ENCODE data around the gene ZBTB33.

The ZBTB33 gene, protein sequence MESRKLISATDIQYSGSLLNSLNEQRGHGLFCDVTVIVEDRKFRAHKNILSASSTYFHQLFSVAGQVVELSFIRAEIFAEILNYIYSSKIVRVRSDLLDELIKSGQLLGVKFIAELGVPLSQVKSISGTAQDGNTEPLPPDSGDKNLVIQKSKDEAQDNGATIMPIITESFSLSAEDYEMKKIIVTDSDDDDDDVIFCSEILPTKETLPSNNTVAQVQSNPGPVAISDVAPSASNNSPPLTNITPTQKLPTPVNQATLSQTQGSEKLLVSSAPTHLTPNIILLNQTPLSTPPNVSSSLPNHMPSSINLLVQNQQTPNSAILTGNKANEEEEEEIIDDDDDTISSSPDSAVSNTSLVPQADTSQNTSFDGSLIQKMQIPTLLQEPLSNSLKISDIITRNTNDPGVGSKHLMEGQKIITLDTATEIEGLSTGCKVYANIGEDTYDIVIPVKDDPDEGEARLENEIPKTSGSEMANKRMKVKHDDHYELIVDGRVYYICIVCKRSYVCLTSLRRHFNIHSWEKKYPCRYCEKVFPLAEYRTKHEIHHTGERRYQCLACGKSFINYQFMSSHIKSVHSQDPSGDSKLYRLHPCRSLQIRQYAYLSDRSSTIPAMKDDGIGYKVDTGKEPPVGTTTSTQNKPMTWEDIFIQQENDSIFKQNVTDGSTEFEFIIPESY

DNA sequence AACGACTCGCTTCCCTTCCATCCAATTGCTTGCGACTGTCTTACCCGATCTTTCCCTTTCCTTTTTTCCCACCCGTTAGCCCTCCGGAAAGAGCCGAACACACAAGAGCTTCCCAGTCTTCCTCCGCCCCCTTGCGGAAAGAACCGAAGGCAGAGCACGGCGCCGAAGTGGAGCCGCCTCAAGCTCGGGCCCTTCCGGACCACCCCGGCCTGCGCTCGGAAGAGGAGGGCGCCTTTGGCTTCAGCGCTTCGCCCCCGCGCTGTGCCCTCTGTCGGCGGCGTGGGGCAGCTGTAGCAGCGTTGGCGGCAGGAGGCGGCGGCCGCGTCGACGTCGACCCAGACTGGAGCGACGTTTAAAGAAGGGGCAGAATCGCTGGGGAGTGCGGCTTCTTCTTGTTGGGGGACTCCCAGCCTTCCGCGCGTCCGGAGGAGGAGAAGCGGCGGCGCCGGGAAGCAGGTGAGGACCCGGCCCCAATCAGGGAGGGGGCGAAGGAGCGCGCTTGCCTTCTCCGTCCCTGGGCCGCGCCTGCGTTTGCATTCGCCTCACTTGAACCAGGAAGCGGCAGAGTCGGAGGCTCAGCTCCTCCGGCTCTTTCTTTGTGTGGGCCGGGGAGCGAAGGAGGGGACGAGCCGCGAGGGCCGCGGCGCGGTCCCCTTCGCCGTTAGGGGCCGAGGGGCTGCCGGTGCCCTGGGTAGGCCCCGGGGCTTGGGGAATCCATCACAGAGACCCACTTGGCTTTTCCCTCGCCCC is at the start of gene ZBTB33:
Gene ZBTB33 (plus strand): TSS at position 291 of the 750 bp plus-strand sequence. CDS start 2,604 bp downstream, outside the sequence.
- peak; percentile 82 for DNase-seq

DNA sequence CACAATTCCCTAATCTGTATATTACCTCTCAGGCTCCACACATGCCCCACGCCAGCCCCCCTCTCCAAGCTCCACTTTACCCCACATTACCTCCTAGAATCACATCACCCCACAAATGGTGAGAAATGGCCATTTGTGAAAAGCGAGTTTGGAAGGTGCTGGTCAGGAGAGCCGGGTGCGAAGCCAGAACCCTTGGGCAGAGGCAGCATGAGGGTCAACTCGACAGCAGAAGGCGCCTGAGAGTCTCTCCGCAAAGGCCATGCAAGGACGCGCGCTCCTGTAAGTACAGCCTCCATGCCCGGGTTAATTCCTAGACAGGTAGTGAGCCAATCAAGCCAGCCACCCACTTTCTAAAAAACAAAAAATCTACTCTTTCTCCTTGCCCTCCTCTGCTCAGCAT is 49.8 kb upstream of the ZBTB33 start:
- DNase-seq = no peak

DNA sequence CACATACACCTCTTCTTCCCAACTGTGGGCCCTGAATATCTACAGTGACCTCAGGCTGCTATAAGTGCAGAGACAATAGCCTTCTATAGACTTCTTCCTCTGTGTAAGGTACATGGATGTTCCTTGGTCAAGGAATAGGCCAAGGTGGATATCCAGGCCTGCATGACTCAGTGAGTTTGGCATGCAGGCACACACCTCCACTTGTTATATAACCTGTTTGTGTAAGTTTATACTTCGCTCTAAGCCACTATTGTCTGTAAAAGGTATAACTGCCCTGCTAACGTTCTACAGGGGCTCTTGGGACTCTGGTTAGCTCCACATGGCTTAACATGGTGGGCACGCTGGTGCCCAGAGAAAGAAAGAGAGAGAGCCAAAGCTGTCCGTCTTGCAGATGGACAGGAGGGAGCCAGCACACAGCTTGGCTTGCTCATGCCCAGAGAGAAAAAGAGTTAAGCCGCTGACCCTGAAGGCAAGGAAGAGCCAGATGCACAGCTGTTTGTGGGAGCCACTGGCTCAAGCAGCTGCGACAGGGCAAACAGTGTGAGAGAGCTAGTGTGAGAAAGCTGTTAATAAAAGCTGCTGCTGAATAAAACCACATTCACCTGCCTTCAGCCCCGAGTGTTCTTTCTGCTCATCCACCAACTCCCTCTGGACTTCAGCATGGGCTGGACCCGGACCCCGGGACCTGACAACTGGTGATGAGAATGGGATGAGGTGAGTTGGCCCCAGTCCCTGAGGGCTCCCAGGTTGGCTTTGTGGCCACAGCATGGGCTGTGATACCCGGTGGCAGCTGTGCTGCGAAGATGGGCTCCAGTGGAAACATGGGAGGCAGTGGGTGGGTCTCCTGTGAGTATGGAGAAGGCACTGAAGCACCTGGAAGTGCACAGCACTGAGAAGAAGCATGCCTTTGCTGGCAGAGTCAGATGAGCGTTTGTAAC is 44.5 kb upstream of the ZBTB33 start:
- no peak for DNase-seq

DNA sequence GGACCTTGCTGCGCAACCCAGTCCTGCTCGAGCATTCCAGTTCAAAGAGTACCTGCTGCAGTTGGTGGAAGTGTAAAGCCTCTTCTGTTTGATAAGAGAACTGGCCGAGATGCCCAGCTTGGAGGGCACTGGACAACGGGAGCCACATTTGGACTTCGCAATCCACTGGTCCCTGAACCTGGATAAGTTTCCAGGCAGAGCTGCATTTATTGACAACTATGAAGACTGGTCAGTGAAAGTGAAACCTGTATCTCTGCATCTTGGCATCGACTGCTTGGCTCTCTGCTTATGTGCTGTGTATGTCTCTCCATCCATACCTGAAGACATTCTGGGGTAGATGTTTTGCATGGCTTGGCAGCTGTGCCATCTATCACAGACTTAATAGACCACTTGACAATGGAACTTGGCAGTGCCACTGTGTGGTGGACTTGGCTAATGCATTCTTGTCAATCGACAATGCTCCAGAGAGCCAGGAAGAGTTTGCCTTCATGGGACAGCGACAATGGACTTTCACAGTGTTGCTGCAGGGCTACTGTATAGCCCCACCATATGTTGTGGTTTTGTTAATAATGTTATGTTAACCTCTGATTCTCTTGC is 43.5 kb upstream of the ZBTB33 start:
- no peak for DNase-seq

DNA sequence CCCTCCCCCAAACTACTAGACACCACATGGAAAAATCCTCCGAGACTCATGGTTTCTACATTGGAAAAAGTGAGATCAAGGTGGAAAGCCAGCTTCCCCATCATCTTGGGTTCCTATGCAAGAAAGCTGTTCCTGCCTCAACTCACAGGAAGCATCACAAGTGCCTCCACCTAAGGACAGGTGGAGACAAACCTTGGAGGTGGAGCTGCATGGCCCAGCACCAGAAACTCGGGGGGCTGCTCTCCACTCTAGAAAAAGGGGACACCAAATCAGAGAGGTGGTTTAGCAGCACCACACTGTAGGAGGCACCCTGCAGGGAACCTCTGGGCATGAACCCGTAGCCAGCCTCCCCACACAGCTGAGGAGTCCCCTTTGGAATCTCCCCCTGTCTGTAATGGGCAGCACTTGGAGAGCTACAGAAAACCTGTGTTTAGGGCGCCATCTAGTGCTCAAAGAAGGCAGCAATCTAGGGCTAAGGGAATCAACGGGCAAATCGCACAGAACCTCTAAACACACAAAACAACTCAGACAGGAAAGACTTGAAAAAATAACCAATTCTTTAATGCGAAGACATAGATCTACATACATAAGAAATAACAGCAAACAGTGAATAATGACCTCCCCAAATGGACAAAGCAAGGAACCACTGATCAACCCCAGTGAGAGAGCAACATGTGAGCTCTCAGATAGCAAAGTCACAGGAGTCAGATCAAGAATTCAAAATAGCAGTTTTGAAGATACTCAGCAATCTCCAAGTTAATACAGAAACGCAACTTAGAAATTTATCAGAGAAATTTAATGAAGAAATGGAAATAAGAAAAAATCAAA is 37.0 kb upstream of the ZBTB33 start:
- peak; percentile 35 for DNase-seq

DNA sequence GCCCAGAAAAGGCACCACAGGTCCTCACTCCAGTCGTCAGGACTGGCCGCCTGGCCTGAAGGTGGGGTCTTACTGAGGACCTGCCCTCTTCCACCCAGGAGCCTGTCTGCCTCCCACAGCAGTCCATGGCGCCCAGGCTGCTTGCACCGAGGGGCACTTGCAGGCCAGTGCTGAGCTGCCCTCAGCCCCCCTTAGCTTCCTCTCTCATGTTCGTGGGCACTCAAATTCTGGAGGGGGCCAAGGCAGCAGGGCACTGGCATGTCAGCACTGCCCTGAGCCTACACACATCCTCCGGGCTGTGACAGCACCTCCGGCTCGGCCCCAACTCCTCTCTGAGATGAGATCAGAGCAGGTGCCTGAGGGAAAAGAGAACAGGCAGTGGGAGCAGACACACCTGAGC is 27.2 kb upstream of the ZBTB33 start:
- DNase-seq = no peak

DNA sequence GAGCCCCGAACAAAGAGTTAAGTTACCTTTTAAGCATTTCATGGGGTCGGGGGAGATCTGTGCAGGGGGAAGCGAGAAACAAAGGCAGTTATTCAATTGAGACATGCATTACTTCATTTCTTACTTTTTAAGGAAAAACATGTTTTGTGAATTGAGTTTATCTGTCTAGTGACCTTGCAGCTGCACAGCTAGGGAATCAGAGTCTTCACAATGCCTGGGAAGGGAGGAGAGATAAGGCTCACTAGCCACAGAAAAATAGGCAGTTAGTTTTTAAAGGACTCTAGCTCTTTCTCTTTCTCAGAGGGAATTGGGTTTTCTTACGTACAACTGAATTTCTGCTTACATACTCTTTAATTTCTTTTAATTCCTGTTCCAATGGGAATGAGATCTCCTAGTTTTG is 26.2 kb upstream of the ZBTB33 start:
- DNase-seq = no peak

DNA sequence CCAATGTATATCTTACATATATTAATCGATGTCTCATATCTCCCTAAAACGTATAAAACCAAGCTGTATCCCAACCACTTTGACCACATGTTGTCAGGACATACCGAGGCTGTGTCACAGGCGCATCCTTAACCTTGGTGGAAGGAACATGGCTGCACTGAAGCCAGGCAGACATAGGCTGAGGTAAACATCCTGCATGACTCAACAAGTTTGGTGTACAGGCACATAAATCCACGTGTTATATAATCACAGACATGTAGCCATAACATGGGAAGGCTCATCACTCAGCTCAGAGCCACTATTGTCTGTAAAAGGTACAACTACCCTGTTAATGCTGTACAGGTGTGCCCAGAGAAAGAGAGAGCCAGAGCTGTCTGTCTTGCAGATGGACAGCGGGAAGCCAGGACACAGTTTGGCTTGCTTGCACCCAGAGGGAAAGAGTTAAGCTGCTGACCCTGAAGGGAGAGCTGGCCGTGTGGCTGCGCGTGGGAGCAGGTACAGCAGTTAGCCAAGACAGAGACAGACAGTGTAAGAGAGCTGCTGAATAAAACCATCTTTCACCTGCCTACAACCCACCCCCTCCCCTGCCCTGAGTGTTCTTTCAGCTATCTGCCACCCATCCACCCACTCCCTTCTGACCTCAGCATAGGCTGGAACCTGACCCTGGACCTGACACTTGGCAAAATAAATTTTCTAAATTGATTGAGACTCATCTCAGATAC is 22.3 kb upstream of the ZBTB33 start:
- no peak for DNase-seq

DNA sequence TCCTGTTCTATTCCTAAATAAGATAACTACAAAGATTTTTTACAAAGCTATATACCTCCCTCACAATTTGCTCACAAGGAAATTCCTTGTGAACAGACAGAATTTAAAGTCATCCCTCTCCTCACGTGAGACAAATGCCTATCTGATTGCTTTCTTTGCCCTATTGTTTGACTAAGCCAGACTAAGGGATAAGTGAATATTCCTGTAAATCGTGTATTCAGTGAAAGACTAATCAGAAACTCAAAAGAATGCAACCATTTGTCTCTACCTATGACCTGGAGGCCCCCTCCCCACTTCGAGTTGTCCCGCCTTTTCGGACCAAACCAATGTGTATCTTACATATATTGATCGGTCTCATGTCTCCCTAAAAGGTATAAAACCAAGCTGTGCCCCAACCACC is 15.3 kb upstream of the ZBTB33 start:
- DNase-seq = no peak

DNA sequence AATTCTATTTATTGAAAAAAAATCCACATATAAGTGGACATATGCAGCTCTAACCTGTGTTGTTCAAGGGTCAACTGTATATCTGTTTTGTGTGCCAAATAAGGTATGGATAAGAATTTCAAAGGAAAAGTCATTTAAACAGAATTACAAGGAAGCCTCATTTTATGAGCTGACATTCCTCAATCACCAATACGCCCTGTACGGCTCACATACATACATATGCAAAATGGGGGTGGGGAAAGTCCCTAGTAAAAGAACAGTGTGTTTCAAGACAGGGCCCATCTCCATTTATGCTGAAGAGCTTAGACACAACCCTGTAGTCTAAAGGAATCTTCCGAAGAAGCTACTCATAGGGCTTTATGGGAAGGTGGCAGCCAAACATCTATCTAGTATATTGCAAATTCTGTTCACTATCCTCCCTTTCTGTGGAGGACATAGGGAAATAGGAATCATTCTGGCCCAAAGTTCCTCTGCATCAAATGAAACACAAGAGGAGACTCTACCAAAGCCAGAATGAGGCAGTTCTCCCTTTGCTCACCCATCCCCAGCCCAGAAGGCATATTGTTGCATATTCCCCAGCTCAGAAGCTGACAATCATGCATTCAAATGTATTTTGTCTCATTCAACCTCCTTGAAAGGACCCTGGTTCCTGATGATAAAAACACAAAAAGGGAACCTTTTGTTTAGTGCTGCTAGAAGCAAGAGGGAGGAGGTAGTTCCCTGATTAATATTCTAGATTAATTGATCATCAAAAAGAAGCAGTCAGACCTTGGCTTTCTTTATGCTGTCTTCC is 13.7 kb upstream of the ZBTB33 start:
- DNase-seq = no peak

DNA sequence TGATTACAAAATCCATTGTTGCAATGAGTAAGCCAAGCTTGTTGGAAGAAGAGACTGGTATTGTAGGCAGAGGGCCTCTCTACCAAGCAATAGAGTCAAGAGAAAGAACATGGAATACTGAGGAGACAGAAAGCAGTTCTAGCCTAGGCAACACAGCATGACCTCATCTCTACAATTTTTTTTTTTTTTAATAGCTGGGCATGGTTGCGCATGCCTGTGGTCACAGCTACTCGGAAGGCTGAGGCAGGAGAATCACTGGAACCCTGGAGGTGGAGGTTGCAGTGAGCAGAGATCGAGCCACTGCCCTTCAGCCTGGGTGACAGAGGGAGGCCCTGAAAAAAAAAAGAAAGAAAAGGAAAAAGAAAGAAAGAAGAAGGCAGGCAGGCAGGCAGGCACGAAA is 11.7 kb upstream of the ZBTB33 start:
- DNase-seq = no peak

DNA sequence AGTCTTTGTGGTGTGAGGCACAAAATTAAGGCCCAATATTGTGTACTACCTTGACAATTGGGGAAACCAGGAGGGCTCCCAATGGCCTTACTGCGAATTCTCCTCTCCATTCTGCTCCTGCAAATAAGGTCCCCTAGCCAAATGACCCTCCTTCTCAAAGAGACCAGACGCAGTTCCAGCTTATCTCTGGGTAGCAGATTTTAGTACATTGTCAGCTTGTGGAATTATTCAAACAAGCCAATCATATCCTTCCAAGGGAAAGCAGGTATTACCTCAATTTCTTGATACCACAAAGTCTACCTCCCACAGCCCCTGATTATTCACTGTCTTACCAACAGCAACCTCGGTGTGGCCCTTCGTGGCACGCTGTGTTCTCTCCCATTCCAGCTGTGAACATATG is 7.8 kb upstream of the ZBTB33 start:
- no peak for DNase-seq

DNA sequence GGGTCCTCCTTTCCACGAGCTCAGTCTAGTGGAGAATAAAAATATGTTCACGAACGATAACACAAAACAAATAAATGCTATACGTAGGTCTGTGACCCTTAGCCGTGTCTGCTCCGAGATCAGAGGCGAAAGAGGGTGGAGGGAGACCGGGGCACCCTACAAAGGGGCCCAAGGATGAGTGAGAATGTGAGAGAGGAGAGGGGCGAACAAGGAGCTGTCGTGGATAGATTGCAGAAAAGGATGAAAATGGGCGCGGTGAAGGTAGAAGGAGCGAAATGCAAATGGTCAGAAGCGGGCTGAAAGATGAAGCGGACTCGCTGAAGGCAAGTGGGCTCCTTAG is 6.2 kb upstream of the ZBTB33 start:
- no peak for DNase-seq

DNA sequence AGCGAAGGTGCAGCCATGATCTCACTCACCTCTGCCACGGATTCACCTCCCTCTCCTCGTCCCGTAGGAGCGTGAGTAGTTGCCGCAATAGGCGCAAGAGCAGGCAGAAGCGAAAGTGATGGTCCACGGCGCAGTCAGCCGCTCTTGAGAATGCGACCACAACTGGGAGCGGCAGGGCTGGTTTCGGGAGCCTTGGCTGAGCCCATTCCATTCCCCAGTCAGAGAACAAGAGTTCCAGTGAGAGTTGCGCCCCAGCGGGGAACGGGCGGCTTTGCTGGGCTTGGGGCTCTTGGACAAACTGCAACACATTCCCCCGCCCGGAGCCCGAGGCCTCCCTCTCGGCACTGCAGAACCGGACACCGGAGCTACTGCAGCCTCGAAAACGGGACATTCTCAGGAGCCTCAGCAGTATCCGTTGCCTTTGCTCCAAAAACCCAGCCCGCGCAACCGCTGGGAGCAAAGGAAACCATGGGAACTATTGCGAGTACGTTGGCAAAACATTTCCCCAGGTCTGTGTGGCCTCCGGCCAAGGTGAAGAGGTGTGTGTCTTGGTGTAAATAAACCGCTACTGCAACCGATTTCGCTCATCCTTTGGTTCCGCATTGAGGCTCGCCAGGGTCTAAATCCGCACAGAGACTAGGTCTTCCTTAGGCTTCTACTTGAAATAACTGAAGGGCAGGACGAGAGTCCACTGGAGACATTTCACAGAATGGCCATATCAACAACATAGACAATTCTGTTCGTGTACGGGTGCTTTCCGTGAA is 5.7 kb upstream of the ZBTB33 start:
- DNase-seq = peak; percentile 62

DNA sequence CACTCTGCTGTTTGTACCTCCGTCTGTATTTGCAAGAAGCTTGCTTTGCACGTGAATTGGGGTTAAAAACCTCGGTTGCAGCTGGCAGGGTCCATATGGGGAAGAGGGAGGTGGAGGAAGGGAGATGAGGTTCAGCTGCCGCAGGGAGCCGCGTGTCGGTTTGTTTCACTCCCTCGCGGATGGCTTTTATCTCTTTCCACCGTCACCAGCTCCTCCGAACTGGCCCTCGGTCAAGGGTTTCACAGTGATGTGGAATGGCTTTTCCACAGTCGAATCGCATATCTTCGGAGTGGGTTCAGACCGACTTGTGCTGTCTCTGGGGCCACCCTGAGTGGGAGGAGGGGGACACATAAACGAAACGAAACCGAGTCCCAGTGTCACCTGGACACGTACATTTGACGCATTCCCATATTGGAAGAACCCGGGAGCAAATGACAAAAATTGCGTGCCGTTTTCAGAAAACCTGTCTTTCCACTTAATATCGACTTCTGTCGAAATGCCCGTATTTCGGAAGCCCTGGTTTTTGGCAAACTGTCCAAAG is 929 bp downstream of the ZBTB33 start:
- DNase-seq = peak; percentile 28

DNA sequence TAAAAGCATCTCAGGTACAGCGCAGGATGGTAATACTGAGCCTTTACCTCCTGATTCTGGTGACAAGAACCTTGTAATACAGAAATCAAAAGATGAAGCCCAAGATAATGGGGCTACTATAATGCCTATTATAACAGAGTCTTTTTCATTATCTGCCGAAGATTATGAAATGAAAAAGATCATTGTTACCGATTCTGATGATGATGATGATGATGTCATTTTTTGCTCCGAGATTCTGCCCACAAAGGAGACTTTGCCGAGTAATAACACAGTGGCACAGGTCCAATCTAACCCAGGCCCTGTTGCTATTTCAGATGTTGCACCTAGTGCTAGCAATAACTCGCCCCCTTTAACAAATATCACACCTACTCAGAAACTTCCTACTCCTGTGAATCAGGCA is 3.2 kb downstream of the ZBTB33 start:
- DNase-seq = no peak

DNA sequence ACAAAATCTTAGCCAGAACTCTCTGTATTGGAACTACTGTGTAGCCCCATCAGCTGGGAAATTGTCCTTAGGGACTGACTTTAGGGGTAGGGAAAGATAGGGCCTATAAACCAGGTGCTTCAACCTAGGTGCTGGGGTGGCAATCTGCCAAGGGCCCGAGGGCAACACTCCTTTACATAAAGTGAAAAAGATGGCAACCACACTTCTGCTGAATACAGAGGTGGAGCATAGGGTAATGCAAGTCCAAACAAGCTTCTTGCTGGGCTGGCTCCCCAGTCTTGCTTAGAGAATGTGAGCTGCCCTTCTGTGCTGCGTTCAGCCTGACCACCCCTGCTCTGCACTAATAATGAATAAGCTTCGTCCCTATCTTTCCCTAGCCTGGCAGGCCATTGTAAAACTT is 9.8 kb downstream of the ZBTB33 start:
- DNase-seq = no peak

DNA sequence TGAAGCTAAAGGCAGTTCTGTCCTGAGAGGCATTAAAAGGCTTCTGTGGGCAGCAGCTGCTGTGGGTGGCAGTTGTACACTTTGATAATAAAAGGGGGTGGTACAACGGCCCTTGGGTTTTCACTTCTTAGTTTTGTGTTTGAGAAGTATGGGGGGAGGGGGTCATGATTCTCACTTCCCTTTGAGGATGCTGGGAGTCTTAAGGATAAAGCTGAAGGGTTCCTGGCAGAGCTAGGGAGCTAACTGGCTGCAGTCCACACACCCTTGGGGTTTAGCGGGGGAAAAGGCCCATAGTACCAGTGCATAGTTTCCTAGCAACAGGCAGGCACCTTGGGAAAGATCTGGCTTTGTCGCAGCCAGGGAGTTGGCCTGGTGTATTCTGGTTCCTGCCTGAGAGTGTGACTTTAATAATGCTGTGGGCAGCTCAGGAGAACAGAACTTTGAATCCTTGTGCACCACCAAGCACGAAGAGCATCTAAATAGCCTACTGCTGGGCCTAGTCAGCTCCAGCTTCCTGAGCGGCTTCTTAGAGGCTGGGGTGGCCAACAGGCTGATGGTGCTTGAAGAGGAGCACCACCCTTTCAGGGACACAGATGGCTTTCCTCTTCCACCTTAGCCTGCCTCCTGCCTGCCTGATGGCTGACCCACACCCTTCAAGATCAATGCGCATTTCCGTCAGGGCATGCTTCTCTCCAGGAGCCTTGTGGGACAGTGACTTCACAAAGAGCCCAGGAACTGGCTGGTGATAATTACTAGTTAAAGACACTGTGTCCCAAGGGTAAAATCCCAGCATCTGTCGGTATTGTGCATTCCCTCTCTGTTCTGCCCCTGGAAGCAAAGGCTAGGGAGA is 12.5 kb downstream of the ZBTB33 start:
- DNase-seq = no peak

All from activated T-cell treated with anti-CD3 and anti-CD28 coated beads, Interleukin-2, amount 50 U/mL, for 1 hour (primary cell).